Measurements from ENCODE around the gene VTI1A.
A peak's percentile ranks its signal among the peaks of the same experiment; 100 is the strongest.

Gene VTI1A

GRCh38 chr10:112805701-112806100, 358.7 kb downstream of the VTI1A start:
- no peak for DNase-seq

- no peak for DNase-seq
These were observed 360.0 kb downstream of the VTI1A start for GRCh38 chr10:112807013-112807412.

GRCh38 chr10:112809736-112810135, 362.7 kb downstream of the VTI1A start:
- no peak for DNase-seq

- DNase-seq, result no peak
These were observed 363.7 kb downstream of the VTI1A start for GRCh38 chr10:112810711-112811151.

- peak in 3 of 56 donors; percentile 7 to 24 (median 18) for DNase-seq
These were observed 364.9 kb downstream of the VTI1A start for GRCh38 chr10:112811741-112812551.

GRCh38 chr10:112812586-112812985, 365.6 kb downstream of the VTI1A start:
- DNase-seq, result no peak

- no peak for DNase-seq
These were observed 367.0 kb downstream of the VTI1A start for GRCh38 chr10:112813866-112814591.

GRCh38 chr10:112815269-112816032, 368.4 kb downstream of the VTI1A start:
- no peak for DNase-seq

- no peak for DNase-seq
These were observed 369.0 kb downstream of the VTI1A start for GRCh38 chr10:112816033-112816430.

GRCh38 chr10:112816891-112817290, 369.9 kb downstream of the VTI1A start:
- DNase-seq, result no peak

- no peak for DNase-seq
These were observed 371.2 kb downstream of the VTI1A start for GRCh38 chr10:112817981-112818777.

GRCh38 chr10:112819231-112819630, 372.2 kb downstream of the VTI1A start:
- DNase-seq, result no peak

GRCh38 chr10:112820320-112820719, 373.3 kb downstream of the VTI1A start:
- no peak for DNase-seq

GRCh38 chr10:112821038-112821437, 374.0 kb downstream of the VTI1A start:
- no peak for DNase-seq

GRCh38 chr10:112821663-112822062, 374.6 kb downstream of the VTI1A start:
- DNase-seq, result no peak

GRCh38 chr10:112823007-112823406, 376.0 kb downstream of the VTI1A start:
- no peak for DNase-seq

GRCh38 chr10:112823604-112824003, 376.6 kb downstream of the VTI1A start:
- no peak for DNase-seq

GRCh38 chr10:112826018-112826697, 379.1 kb downstream of the VTI1A start:
- DNase-seq, result no peak

GRCh38 chr10:112827086-112827485, 380.1 kb downstream of the VTI1A start:
- DNase-seq, result no peak

- DNase-seq, result no peak
These were observed 380.9 kb downstream of the VTI1A start for GRCh38 chr10:112827951-112828350.
